Naive thymus-derived CD8-positive, alpha-beta T cell (primary cell): ENCODE results near the gene IQCC. TPM values are rescaled to one million over a fixed set of nuclear protein-coding genes. Genes with fewer than 3 reads are reported as not detected.

ENCODE experiments used
- ATAC-seq, 2 donors: fragments of 150-1000 bp; cut with Tn5 transposase in 1 of 2; sonication (Bioruptor Pico), chemical (Tn5 transposase) in 1 of 2; 1 replicate in 1 of 2; 2 replicates in 1 of 2; pipeline ENCODE4 v1.10.0; 2021; ENCODE audit warnings: mild to moderate bottlenecking in 2 of 2, moderate library complexity in 2 of 2
- POLR2A ChIA-PET: fragments of 350-600 bp; sonication (Branson Sonifier 250); formaldehyde crosslinking; loops from one replicate; lab custom pipeline; 2021; ENCODE audit warnings: antibody characterized with exemption; lab: Charles Lee
- DNase-seq, 10 donors: peaks; one replicate each; pipeline versions ENCODE4 v3.0.0 to v3.0.0-alpha.2; 2020 to 2022
- H3K27ac Mint-ChIP-seq, 10 donors: one replicate each; pipeline ENCODE4 v1.8.0; 2020 to 2022; ENCODE audit warnings: mild to moderate bottlenecking in 10 of 10, mixed read lengths in 10 of 10, moderate library complexity in 4 of 10, inconsistent platforms in 1 of 10
- H3K27me3 Mint-ChIP-seq, 5 donors: one replicate each; pipeline ENCODE4 v1.8.0; 2021 to 2022; ENCODE audit warnings: mixed read lengths in 5 of 5
- H3K36me3 Mint-ChIP-seq, 3 donors: one replicate each; pipeline ENCODE4 v1.8.0; 2020 to 2022; ENCODE audit warnings: mixed read lengths in 3 of 3, mild to moderate bottlenecking in 2 of 3, inconsistent platforms in 1 of 3
- H3K4me1 Mint-ChIP-seq, 4 donors: one replicate each; pipeline ENCODE4 v1.8.0; 2021 to 2022; ENCODE audit warnings: mixed read lengths in 4 of 4
- H3K4me3 Mint-ChIP-seq, 10 donors: one replicate each; pipeline ENCODE4 v1.8.0; 2020 to 2022; ENCODE audit warnings: mild to moderate bottlenecking in 10 of 10, mixed read lengths in 10 of 10, moderate library complexity in 6 of 10, inconsistent platforms in 1 of 10
- H3K9me3 Mint-ChIP-seq, 9 donors: one replicate each; pipeline ENCODE4 v1.8.0; 2020 to 2022; ENCODE audit warnings: mixed read lengths in 9 of 9, mild to moderate bottlenecking in 3 of 9, inconsistent platforms in 1 of 9, moderate library complexity in 1 of 9
- polyA plus RNA-seq, 3 donors: library from polyadenylated mRNA; unstranded; fragments of 300-500 nt; fragmentation: Illumina TruSeq; gene quantifications; one replicate each; pipeline ENCODE4 v1.2.3, GENCODE V29; 2021
- total RNA-seq, 8 experiments: library from RNA in 2 of 8; stranded (reverse) in 2 of 8; gene quantifications; one replicate each; pipeline ENCODE4 v1.2.3 and lab custom pipeline; 2021 to 2026

IQCC gene
- total and polyA plus RNA-seq, 5 experiments from 2014 or later: 0.60 to 2.1 (median 0.92) TPM

DNA sequence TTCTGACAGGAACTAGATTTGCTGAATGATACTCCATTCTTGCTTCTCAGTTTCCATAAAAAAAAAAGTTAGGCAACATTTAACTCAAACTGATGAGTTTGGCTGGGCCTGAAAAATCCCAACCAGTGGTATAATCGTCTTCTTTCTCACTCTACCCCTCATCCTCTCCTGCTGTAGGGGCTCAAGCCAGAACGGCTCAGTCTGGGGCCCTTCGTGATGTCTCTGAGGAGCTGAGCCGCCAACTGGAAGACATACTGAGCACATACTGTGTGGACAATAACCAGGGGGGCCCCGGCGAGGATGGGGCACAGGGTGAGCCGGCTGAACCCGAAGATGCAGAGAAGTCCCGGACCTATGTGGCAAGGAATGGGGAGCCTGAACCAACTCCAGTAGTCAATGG, 24.4 kb upstream of the IQCC start:
- ATAC-seq: no peak
- POLR2A ChIA-PET: interaction anchor here (1.2 to 3.6 kb wide), 6 partner anchors 10 to 108 kb away, joined by 3 to 23 read pairs (median 16); partner anchors contain the start of genes CCDC28B, IQCC, KPNA6 and TMEM39B
- H3K36me3 Mint-ChIP-seq: peaks cover 0 to 45% (median 5%) of the 10 kb centered on the region in 3 donors
- H3K9me3 Mint-ChIP-seq: no peaks in the 10 kb centered on the region
- H3K4me1 Mint-ChIP-seq: peaks cover 32 to 55% (median 50%) of the 10 kb centered on the region in 4 donors
- DNase-seq: no peak
- H3K27ac Mint-ChIP-seq: peak overlapping the region in 9 of 10 donors; percentile 84 to 95 (median 88)
- H3K4me3 Mint-ChIP-seq: peak overlapping the region; percentile 85 to 95 (median 91)
- no peaks in the 10 kb centered on the region for H3K27me3 Mint-ChIP-seq

DNA sequence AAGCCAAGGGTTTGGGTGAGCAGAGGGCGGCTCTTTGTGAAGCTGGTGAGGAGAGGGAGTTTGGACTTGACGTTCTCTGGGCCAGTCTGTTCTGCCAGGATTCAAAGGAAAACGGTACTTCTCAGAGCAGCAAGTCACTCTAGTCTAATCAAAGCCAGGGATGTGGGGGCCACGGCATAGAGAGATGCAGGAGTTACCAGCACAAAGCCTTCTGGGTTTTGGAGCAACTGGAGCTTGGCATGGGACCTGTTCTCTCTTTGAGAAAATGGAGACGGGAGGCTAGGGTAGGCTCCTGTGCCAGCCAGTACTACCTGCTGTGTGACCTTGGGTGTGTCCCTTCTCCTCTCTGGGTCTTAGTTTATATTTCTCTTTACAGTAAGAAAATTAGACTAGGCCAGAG, 23.9 kb upstream of the IQCC start:
- ATAC-seq: no peak
- H3K9me3 Mint-ChIP-seq: no peaks in the 10 kb centered on the region
- POLR2A ChIA-PET: interaction anchor here (0.7 to 3.6 kb wide), 5 partner anchors 19 to 108 kb away, joined by 3 to 23 read pairs (median 3); partner anchors contain the start of genes CCDC28B, IQCC, KPNA6 and TMEM39B

DNA sequence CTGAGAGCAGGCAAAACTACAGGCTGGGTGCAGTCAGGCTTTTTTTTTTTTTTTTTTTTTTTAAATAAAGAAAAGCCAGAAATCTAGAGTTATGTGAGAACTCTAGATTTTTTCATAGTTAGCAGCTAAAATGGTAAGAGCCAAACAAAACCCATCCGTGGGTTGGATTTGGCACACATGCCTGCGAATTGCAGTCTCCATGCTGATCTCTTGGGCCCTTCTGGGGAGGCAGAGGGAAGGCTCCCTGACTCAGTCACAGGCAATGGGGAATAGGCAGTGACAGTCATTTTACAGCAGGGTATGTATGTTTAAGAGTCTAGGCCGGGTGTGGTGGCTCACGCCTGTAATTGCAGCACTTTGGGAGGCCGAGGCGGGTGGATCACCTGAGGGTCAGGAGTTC, 23.4 kb upstream of the IQCC start:
- ATAC-seq (no peak), DNase-seq (no peak)
- Mint-ChIP-seq H3K4me1 (peaks cover 38 to 61% (median 56%) of the 10 kb centered on the region in 4 donors), H3K36me3 (peaks cover 0 to 54% (median 5%) of the 10 kb centered on the region in 3 donors), H3K27ac (peak overlapping the region in 3 of 10 donors; percentile 43 to 67 (median 58)), H3K27me3 (no peaks in the 10 kb centered on the region), H3K9me3 (no peaks in the 10 kb centered on the region), H3K4me3 (peak overlapping the region in 4 of 10 donors; percentile 13 to 88 (median 43))
- POLR2A ChIA-PET: interaction anchor here (0.6 to 3.6 kb wide), 6 partner anchors 18 to 109 kb away, joined by 3 to 16 read pairs (median 4); partner anchors contain the start of genes CCDC28B, IQCC, KPNA6 and TMEM39B

More for the DNA sequence above, 23.9 kb upstream of the IQCC start:
- H3K4me3 Mint-ChIP-seq: peak overlapping the region; percentile 26 to 94 (median 88)
- peaks cover 37 to 60% (median 55%) of the 10 kb centered on the region in 4 donors for H3K4me1 Mint-ChIP-seq
- H3K27ac Mint-ChIP-seq: peak overlapping the region in 8 of 10 donors; percentile 18 to 92 (median 84)
- H3K36me3 Mint-ChIP-seq: peaks cover 0 to 50% (median 5%) of the 10 kb centered on the region in 3 donors
- no peak for DNase-seq
- H3K27me3 Mint-ChIP-seq: no peaks in the 10 kb centered on the region

DNA sequence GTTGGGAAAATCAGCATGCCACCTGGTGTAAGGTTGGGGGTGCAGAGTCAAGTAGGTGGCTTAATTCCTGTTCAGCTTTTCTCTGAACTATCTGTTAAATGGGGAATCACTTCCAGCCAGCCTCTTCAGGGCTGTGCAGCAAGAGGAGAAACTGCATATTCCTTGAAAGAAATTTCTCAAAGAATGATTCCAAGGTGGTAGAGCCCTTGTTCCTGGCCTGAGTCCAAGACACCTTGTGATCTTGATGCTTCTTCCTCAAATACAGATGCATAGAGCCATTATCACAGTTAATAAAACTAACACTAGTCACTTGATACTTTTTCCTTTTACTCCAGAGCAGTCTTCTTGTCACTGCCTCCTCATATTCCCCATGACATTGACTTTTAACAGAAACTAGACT, 20.8 kb upstream of the IQCC start:
- Mint-ChIP-seq H3K4me1 (peaks cover 34 to 52% (median 47%) of the 10 kb centered on the region in 4 donors), H3K27me3 (no peaks in the 10 kb centered on the region), H3K4me3 (no peak overlapping the region), H3K36me3 (peaks cover 0 to 77% (median 13%) of the 10 kb centered on the region in 3 donors), H3K27ac (no peak overlapping the region), H3K9me3 (no peaks in the 10 kb centered on the region)
- ATAC-seq (no peak), DNase-seq (no peak)
- POLR2A ChIA-PET: interaction anchor here (0.8 kb wide), 1 partner anchor 16 kb away, joined by 3 read pairs; the partner anchor contains the start of gene CCDC28B

DNA sequence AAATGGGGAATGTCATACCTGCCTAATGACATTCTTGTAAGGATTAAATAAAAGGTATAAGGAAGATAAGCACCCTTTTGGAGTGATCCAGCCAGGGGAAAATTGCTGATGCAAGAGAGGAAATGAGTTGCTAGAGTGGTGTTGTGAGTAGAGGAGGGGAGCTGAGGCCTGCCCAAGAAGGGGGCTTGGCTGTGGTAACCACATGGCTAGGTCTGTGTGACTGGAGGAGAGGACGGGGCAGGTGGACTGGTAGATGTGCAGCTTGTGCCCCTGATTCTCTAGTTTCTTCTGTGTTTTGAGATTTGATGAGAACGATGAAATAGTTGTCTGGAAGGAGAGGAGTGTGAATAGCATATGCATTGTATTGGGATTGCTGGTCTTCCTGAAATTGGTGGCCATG, 19.4 kb upstream of the IQCC start:
- Mint-ChIP-seq H3K4me3 (no peak overlapping the region), H3K36me3 (peaks cover 0 to 87% (median 19%) of the 10 kb centered on the region in 3 donors), H3K9me3 (no peaks in the 10 kb centered on the region), H3K4me1 (peaks cover 26 to 41% (median 35%) of the 10 kb centered on the region in 4 donors), H3K27me3 (no peaks in the 10 kb centered on the region), H3K27ac (peak overlapping the region in 2 of 10 donors; percentile 17 to 42)
- POLR2A ChIA-PET: no interaction called here
- no peak for ATAC-seq
- no peak for DNase-seq

DNA sequence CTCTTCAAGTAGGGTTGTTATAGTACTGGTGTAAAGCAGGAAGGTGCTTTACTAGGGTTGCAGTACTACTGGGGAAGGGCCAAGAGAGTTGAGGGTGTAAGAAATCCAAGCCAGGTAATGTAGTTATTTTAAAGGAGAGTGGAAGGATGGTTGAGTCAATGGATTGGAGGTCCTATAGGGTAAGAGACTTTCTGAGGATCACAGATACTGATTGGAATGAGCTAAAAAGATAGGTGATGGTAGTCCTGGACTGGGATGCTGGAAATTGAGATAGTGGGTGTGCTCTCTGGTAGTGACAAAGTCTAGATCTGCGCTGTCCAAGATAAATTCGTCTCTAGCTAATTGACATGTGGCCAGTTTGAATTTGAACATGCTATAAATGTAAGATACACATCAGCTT, 19.0 kb upstream of the IQCC start:
- H3K27ac Mint-ChIP-seq: peak overlapping the region in 3 of 10 donors; percentile 17 to 42 (median 22)
- POLR2A ChIA-PET: no interaction called here
- no peak overlapping the region for H3K4me3 Mint-ChIP-seq
- DNase-seq (no peak), ATAC-seq (no peak)
- no peaks in the 10 kb centered on the region for H3K9me3 Mint-ChIP-seq
- H3K27me3 Mint-ChIP-seq: no peaks in the 10 kb centered on the region
- H3K36me3 Mint-ChIP-seq: peaks cover 0 to 87% (median 22%) of the 10 kb centered on the region in 3 donors
- peaks cover 22 to 37% (median 31%) of the 10 kb centered on the region in 4 donors for H3K4me1 Mint-ChIP-seq

DNA sequence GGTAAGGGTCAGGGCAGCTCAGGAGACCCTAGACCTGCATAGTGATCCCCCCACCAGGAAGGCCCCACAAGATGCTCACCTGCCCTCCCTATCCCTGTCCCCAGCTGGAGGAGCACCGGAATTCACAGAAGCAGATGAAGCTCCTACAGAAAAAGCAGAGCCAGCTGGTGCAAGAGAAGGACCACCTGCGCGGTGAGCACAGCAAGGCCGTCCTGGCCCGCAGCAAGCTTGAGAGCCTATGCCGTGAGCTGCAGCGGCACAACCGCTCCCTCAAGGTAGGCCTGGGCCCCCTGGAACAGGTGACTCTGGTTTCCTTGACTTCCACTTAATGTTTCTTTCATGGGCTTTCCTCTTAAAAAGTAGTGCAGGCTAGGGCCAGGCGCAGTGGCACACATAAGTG, 17.6 kb upstream of the IQCC start:
- H3K27ac Mint-ChIP-seq: no peak overlapping the region
- POLR2A ChIA-PET: interaction anchor here (0.7 kb wide), 2 partner anchors 9 to 145 kb away, joined by 3 to 4 read pairs; partner anchors contain the start of gene TXLNA

DNA sequence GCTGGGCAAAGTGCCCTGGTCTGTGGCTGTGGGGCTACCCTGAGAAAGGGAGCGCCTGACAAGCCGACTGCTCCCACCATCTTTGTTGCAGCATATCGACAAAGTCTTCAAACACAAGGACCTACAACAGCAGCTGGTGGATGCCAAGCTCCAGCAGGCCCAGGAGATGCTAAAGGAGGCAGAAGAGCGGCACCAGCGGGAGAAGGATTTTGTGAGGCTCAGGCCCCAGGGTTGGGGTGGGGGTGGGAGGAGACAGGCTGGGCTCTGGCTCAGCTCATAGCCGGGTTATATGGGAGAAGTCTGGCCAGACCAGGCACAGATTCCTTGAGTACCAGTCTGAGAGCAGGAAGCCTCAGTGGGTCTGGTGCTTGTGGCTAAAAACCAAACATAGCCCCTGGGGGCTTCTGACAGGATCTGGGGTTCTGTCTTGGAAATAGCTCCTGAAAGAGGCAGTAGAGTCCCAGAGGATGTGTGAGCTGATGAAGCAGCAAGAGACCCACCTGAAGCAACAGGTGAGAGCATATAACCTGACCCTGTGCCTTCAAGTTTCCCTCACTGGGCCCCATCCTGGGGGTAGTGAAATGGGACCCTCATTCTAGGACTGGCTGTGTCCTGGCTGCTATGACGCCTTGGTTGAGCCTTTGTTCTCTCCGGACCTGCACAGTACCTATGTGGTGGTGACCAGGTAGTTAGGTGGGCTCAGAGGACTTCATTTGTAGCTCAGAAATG, 13.1 kb upstream of the IQCC start:
- Mint-ChIP-seq H3K36me3 (peaks cover 5 to 89% (median 44%) of the 10 kb centered on the region in 3 donors), H3K27ac (no peak overlapping the region), H3K4me3 (no peak overlapping the region), H3K27me3 (no peaks in the 10 kb centered on the region), H3K9me3 (no peaks in the 10 kb centered on the region), H3K4me1 (peaks cover 20 to 37% (median 30%) of the 10 kb centered on the region in 4 donors)
- DNase-seq (no peak), ATAC-seq (no peak)
- POLR2A ChIA-PET: interaction anchor here (0.5 kb wide), 1 partner anchor 179 kb away, joined by 5 read pairs; no protein-coding TSS in a partner anchor

More for the DNA sequence above, 17.6 kb upstream of the IQCC start:
- ATAC-seq (no peak), DNase-seq (no peak)
- H3K4me3 Mint-ChIP-seq: no peak overlapping the region
- H3K9me3 Mint-ChIP-seq: no peaks in the 10 kb centered on the region
- H3K36me3 Mint-ChIP-seq: peaks cover 0 to 89% (median 30%) of the 10 kb centered on the region in 3 donors
- H3K27me3 Mint-ChIP-seq: no peaks in the 10 kb centered on the region
- H3K4me1 Mint-ChIP-seq: peaks cover 19 to 25% (median 25%) of the 10 kb centered on the region in 4 donors

DNA sequence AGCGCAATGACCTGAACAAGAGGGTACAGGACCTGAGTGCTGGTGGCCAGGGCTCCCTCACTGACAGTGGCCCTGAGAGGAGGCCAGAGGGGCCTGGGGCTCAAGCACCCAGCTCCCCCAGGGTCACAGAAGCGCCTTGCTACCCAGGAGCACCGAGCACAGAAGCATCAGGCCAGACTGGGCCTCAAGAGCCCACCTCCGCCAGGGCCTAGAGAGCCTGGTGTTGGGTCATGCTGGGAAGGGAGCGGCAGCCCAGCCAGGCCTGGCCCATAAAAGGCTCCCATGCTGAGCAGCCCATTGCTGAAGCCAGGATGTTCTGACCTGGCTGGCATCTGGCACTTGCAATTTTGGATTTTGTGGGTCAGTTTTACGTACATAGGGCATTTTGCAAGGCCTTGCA, 10.5 kb upstream of the IQCC start:
- Mint-ChIP-seq H3K4me1 (peaks cover 26 to 50% (median 40%) of the 10 kb centered on the region in 4 donors), H3K36me3 (peaks cover 5 to 67% (median 32%) of the 10 kb centered on the region in 3 donors), H3K27ac (no peak overlapping the region), H3K27me3 (no peaks in the 10 kb centered on the region), H3K9me3 (no peaks in the 10 kb centered on the region), H3K4me3 (no peak overlapping the region)
- ATAC-seq (no peak), DNase-seq (no peak)
- POLR2A ChIA-PET: interaction anchor here (1.1 to 1.4 kb wide), 2 partner anchors 9 to 16 kb away, joined by 3 to 5 read pairs; partner anchors contain the start of gene TXLNA

DNA sequence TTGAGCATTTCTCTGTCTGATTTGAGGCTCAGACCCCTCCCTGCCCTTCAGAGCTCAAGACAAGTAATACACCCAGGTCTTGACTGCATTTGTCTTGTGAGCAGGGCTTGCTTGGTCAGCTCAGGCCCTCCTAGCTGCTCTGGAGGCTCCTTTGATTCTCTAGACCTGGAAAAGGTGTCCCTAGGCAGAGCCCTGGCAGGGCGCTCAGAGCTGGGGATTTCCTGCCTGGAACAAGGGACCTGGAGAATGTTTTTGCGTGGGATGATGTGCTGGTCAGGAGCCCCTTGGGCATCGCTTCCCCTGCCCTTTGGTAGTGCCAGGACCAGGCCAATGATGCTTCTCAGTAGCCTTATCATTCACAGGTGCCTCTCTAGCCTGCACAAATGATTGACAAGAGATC, 9.9 kb upstream of the IQCC start:
- POLR2A ChIA-PET: interaction anchor here (0.5 to 1.4 kb wide), 5 partner anchors 16 to 122 kb away, joined by 3 to 5 read pairs (median 3); partner anchors contain the start of gene TXLNA
- H3K36me3 Mint-ChIP-seq: peaks cover 5 to 61% (median 30%) of the 10 kb centered on the region in 3 donors
- H3K27ac Mint-ChIP-seq: peak overlapping the region in 1 of 10 donors; percentile 75
- DNase-seq (no peak), ATAC-seq (no peak)
- H3K4me1 Mint-ChIP-seq: peaks cover 29 to 55% (median 44%) of the 10 kb centered on the region in 4 donors
- H3K9me3 Mint-ChIP-seq: no peaks in the 10 kb centered on the region
- peak overlapping the region in 1 of 10 donors; percentile 66 for H3K4me3 Mint-ChIP-seq
- H3K27me3 Mint-ChIP-seq: no peaks in the 10 kb centered on the region

DNA sequence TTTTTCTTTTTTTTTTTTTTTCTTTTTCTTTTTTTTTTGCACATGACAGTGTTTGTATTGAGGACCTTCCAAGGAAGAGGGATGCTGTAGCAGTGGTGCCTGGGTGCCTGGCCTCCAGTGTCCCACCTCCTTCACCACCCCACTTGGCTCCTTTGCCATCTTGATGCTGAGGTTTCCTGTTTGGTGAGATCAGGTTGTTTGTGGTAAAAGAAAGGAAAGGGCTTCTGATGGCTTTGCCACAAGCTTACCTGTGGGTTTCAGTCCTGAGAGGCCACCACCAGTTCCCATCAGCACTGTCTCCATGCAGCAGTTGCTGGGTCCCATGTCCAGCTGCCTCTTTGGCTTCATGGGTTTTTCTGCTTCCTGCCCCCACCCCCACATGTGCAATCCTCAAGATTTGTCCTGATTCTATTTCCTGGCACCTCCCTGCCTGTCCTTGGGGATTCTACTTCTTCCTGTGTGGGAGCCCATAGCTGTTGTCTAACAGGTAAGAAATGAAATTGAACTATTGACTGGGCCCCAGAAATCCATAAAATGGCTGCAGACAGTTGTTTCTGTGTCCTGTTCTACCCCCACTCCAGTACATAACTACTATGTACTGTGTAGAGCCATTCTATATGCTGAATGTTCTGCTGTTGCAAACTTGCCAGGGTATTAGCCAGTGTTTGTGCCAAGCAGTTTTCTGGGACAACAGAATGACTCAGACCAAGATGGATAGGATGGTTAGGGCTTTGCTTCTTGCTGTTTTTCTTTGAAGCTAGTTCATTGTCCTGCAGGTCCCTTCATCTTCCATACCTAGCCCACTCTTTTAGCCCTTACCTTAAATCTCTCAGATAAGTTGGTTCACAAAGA, 9.3 kb upstream of the IQCC start:
- Mint-ChIP-seq H3K9me3 (no peaks in the 10 kb centered on the region), H3K27me3 (no peaks in the 10 kb centered on the region), H3K4me3 (peak overlapping the region in 8 of 10 donors; percentile 33 to 78 (median 58)), H3K36me3 (peaks cover 5 to 54% (median 30%) of the 10 kb centered on the region in 3 donors), H3K4me1 (peaks cover 29 to 60% (median 44%) of the 10 kb centered on the region in 4 donors), H3K27ac (peak overlapping the region in 6 of 10 donors; percentile 4 to 87 (median 66))
- POLR2A ChIA-PET: interaction anchor here (0.5 to 1.4 kb wide), 5 partner anchors 17 to 123 kb away, joined by 3 to 5 read pairs (median 4); partner anchors contain the start of genes KPNA6 and TXLNA
- DNase-seq (peak in 3 of 10 donors; percentile 20 to 29 (median 25)), ATAC-seq (peak; percentile 7 to 9)
